Left lung (tissue), 10 donors: ENCODE results near the gene TPM3. TPM values are rescaled to one million over a fixed set of nuclear protein-coding genes. Genes with fewer than 3 reads are reported as not detected.
A peak's percentile ranks its signal among the peaks of the same experiment; 100 is the strongest.
"Not testable (repeated sequence)": the region's sequence is repeated elsewhere in the genome, so short reads cannot be mapped to it uniquely, and the experiment has no call there.

Source experiments
- ATAC-seq: fragments of 200-7000 bp; cut with Tn5 transposase; one replicate; pipeline ENCODE4 v1.9.1; 2020; ENCODE audit warnings: moderate library complexity
- DNase-seq, 4 donors: peaks; one replicate each; pipeline ENCODE4 v3.0.0-alpha.2; 2013 to 2020
- H3K27ac ChIP-seq, 2 donors: fragments of 200-600 bp; sonication (generic) in 1 of 2; one replicate each; pipeline versions ENCODE4 v1.5.0 to v1.8.0; 2020 to 2021
- H3K27me3 ChIP-seq, 2 donors: fragments of 200-600 bp; sonication (generic) in 1 of 2; one replicate each; pipeline versions ENCODE4 v1.5.0 to v1.8.0; 2020 to 2021
- H3K36me3 ChIP-seq, 2 donors: fragments of 200-600 bp; sonication (generic) in 1 of 2; one replicate each; pipeline versions ENCODE4 v1.5.0 to v1.8.0; 2020 to 2021
- H3K4me1 ChIP-seq, 2 donors: fragments of 200-600 bp; one replicate each; pipeline ENCODE4 v1.8.0; 2021
- H3K4me3 ChIP-seq, 2 donors: fragments of 200-600 bp; sonication (generic) in 1 of 2; one replicate each; pipeline versions ENCODE4 v1.5.0 to v1.8.0; 2020 to 2021; ENCODE audit warnings: mild to moderate bottlenecking in 1 of 2
- H3K9me3 ChIP-seq, 2 donors: fragments of 200-600 bp; sonication (generic) in 1 of 2; one replicate each; pipeline versions ENCODE4 v1.5.0 to v1.8.0; 2020 to 2021
- intact Hi-C, 2 donors: fragments of 100-400 bp; cut with DNase I; formaldehyde crosslinking; loops; one replicate each; pipeline versions ENCODE4 v1.11.2 to v1.14.2; 2022
- polyA plus RNA-seq, 6 donors: library from polyadenylated mRNA; unstranded; fragments of 120-200 nt; gene quantifications; one replicate each; pipeline ENCODE4 v1.2.1, GENCODE V29; 2013; ENCODE audit not compliant: insufficient read length in 6 of 6
- total RNA-seq, 2 donors: library from RNA; stranded (reverse); fragmentation: NEBNext Ultra II Directional; extraction: Animal tissue kit (Norgen Biotek cat#: 25700); gene quantifications; one replicate each; pipeline ENCODE4 v1.2.1, GENCODE V29; 2021
- TF ChIP-seq, protein P1 (sequence below), 2 donors: fragments of 200-600 bp; sonication (generic) in 1 of 2; IDR thresholded peaks; one replicate each; pipeline versions ENCODE4 v1.5.0 to v1.8.0; 2021; ENCODE audit warnings: antibody characterized with exemption in 2 of 2
- donor health status: DM: no; HTN: yes; CAD: no.
- donor health status: DM: no; HTN: no; CAD: no.

TPM3 gene
- total and polyA plus RNA-seq, 8 donors = 220 to 406 (median 257) TPM

DNA sequence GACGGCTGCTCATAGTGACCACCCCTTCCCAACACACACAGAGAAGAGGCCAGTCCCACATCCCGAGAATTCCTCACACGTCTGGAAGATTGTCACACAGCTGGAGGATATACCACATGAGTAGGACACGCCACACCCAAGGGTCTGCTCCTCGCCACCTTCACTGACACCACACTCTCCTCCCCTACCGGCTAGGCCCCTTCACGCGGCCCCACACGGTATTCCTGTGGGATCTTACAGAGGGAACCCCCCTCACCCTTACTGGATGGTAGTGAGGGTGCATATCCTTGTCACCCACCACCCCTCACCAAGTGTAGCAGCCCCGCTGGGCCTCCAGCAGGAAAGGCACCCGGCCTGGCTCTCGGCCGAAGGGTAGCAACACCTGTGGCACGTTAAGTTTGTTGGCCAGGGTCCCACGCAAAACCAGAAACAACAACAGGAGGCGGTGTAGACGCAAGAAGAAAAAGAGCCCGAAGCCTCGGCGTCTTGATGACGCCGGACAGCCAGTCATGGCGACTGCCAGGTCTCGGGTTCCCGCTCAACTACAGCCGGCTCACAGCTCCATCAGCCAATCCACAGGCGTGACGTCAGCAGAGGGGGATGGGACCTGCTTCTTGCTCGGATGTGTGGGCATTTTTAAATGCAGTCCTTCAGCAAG is 37.2 kb downstream of the TPM3 start, which contains the start of gene NUP210L:
NUP210L (minus strand) TSS at position 540 of the 658 bp plus-strand sequence.
- peaks cover 13 to 65% of the 10 kb centered on the region in 2 donors for H3K4me1 ChIP-seq
- no peak within 1 kb of the TSS for H3K4me3 ChIP-seq

DNA sequence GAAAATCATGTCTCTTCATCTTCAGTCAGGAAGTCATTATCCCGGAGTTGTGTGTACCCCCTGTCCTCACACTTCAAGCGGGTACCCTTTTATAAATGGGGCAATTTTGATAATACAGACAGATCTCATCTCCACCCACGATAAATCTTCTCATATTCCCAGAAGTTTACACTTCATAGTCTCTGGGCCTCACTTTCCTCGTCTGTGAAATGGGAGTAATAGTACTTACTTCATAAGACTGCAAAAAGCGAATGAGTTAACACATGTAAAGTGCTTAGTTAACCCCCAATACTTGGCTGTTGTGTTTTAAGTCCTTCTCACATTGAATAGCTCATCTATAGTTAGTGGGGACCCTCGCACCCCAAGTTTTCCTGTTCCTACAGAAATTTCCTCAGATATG is 37.8 kb downstream of the TPM3 start:
- Histone ChIP-seq H3K36me3 (peaks cover 0 to 48% of the 10 kb centered on the region in 2 donors), H3K4me3 (no peak overlapping the region), H3K9me3 (no peaks in the 10 kb centered on the region), H3K4me1 (peaks cover 13 to 63% of the 10 kb centered on the region in 2 donors), H3K27me3 (no peaks in the 10 kb centered on the region), H3K27ac (peak overlapping the region; percentile 76 to 85)
- intact Hi-C loops = no loop called here
- DNase-seq (no peak), ATAC-seq (no peak)
- TF ChIP-seq, protein P1, sequence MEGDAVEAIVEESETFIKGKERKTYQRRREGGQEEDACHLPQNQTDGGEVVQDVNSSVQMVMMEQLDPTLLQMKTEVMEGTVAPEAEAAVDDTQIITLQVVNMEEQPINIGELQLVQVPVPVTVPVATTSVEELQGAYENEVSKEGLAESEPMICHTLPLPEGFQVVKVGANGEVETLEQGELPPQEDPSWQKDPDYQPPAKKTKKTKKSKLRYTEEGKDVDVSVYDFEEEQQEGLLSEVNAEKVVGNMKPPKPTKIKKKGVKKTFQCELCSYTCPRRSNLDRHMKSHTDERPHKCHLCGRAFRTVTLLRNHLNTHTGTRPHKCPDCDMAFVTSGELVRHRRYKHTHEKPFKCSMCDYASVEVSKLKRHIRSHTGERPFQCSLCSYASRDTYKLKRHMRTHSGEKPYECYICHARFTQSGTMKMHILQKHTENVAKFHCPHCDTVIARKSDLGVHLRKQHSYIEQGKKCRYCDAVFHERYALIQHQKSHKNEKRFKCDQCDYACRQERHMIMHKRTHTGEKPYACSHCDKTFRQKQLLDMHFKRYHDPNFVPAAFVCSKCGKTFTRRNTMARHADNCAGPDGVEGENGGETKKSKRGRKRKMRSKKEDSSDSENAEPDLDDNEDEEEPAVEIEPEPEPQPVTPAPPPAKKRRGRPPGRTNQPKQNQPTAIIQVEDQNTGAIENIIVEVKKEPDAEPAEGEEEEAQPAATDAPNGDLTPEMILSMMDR (IDR thresholded peaks at IDR 0.05) = no peak

More for the DNA sequence above, 37.2 kb downstream of the TPM3 start, which contains the start of gene NUP210L:
- Histone ChIP-seq H3K36me3 (peaks cover 0 to 54% of the 10 kb centered on the region in 2 donors), H3K27ac (peak within 1 kb of the TSS; percentile 76 to 85), H3K9me3 (no peaks in the 10 kb centered on the region), H3K27me3 (no peaks in the 10 kb centered on the region)
- peak; percentile 52 to 85 (median 84) for DNase-seq
- intact Hi-C loops = no loop called here
- ATAC-seq = peak; percentile 81
- TF ChIP-seq, protein P1 (IDR thresholded peaks at IDR 0.05) = no peak

DNA sequence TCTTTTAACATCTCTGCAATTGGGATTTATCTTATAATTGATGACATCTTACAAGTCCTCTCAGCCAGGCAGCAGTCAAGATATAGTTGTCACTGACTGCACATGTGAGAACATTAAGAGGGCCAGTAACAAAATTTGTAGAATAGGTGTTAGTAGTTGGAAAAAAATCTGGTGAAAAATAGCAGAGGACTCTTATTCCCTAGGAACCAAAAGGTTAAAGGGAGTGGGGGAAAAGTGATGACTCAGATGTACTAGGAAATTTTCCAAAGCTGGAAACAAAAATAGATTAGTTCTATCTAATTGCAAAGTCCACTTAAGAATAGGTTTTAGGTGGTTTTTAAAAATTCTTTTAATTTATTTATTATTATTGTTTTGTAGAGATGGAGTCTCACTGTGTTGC is 40.6 kb downstream of the TPM3 start:
- peaks cover 8 to 45% of the 10 kb centered on the region in 2 donors for H3K4me1 ChIP-seq
- TF ChIP-seq, protein P1 (IDR thresholded peaks at IDR 0.05) = no peak
- DNase-seq (no peak), ATAC-seq (no peak)
- peaks cover 0 to 20% of the 10 kb centered on the region in 2 donors for H3K36me3 ChIP-seq
- H3K27ac ChIP-seq = no peak overlapping the region
- H3K27me3 ChIP-seq = no peaks in the 10 kb centered on the region
- intact Hi-C loops = no loop called here
- no peak overlapping the region for H3K4me3 ChIP-seq
- no peaks in the 10 kb centered on the region for H3K9me3 ChIP-seq

DNA sequence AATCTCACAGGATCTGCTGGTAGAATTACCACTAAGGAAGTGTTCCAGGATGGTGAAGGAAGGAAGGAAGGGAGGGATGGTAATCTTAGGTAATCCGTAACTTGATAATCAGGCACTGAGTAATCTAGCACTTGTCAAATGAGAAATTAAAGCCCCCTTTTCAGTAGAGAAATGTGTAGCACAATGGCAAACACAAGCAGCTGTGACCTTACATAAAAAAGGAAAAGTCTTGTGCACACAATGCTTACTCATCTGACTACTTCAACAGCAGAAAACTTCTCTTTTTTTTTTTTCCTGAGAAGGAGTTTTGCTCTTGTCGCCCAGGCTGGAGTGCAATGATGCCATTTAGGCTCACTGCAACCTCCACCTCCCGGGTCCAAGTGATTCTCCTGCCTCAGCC is 43.1 kb downstream of the TPM3 start:
- intact Hi-C loops = no loop called here
- peaks cover 0 to 22% of the 10 kb centered on the region in 2 donors for H3K4me1 ChIP-seq
- no peaks in the 10 kb centered on the region for H3K36me3 ChIP-seq
- H3K9me3 ChIP-seq = no peaks in the 10 kb centered on the region
- H3K27ac ChIP-seq = peak overlapping the region in 1 of 2 donors; percentile 41
- TF ChIP-seq, protein P1 (IDR thresholded peaks at IDR 0.05) = no peak
- no peaks in the 10 kb centered on the region for H3K27me3 ChIP-seq
- DNase-seq (no peak), ATAC-seq (peak; percentile 45)
- H3K4me3 ChIP-seq = no peak overlapping the region

DNA sequence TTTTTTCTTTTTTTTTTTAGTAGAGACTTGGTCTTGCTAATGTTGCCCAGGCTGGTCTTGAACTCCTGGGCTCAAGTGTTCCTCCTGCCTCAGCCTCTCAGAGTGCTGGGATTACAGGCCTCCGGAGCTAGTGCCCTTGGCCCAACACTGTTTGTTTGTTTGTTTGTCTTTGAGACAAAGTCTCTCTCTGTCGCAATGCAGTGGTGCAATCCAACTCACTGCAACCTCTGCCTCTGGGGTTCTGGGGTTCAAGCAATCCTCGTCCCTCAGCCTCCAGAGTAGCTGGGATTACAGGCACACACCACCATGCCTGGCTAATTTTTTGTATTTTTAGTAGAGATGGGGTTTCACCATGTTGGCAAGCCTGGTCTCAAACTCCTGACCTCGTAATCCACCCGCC is 44.4 kb downstream of the TPM3 start:
- H3K4me3 ChIP-seq, intact Hi-C loops, ATAC-seq, DNase-seq, H3K27me3 ChIP-seq, H3K27ac ChIP-seq, H3K36me3 ChIP-seq, H3K9me3 ChIP-seq: not testable (repeated sequence)
- H3K4me1 ChIP-seq = peaks cover 0 to 14% of the 10 kb centered on the region in 2 donors
